ENCODE measurements around the gene ZNF213. TPM values are rescaled to one million over a fixed set of nuclear protein-coding genes. Genes with fewer than 3 reads are reported as not detected.

ZNF213 gene
- polyA plus RNA-seq, 4 donors, result 10.3 to 15.8 (median 11.4) TPM

DNA sequence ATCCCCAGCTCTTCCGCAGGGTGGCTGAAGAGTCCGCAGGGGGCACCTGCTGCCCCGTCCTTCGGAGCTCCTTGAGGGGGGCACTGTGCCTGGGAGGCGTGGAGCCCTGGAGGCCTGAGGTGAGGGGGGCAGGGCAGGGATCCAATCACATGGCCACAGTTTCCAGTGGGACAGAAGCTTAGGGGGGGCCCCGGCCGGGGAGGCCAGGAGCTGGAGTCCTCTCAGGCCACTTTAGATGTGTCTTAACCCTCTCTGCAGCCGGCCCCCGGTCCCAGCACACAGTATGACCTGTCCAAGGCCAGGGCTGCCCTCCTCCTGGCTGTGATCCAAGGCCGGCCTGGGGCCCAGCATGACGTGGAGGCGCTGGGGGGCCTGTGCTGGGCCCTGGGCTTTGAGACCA lies 10.8 kb downstream of the ZNF213 start:
- no peak for DNase-seq (ENCODE audit: low read depth in 4 of 4, low spot score in 3 of 4)

DNA sequence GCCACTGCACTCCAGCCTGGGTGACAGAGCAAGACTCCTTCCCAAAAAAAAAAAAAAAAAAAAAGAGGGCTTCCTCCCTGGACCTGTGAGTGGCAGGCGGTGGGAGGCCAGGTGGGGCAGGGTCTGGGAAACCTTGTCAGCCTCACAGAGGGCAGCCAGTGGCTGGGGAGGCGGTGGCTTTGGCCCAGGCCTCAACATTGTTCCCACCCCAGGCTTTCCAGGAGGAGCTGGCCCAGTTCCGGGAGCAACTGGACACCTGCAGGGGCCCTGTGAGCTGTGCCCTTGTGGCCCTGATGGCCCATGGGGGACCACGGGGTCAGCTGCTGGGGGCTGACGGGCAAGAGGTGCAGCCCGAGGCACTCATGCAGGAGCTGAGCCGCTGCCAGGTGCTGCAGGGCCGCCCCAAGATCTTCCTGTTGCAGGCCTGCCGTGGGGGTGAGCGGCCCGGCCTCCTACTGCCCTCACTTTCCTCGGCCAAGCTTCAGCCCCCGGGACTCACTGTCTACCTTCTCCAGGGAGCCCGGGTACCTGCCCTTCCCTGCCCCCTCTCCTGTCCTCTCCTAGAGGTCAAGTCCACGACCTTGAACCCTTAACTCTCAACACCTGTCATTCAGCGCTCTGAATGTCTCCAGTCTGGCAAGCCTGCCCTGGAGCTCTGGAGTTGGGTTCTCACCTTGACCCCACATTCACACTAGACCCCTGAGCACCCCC lies 12.4 kb downstream of the ZNF213 start:
- no peak for DNase-seq (ENCODE audit: low read depth in 4 of 4, low spot score in 3 of 4)

DNA sequence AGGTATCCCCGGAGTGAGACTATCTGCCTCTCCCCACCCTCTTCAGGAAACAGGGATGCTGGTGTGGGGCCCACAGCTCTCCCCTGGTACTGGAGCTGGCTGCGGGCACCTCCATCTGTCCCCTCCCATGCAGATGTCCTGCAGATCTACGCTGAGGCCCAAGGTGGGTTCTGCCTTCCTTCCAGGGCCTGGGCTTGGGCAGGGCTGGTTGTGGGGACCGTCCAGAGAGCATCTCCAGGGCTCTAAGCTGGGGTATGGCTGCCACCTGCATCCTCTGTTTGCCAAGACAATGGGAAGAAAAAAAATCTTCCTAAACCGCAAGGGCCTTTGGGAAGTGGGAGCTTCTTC lies 12.9 kb downstream of the ZNF213 start:
- no peak for DNase-seq (ENCODE audit: low read depth in 4 of 4, low spot score in 3 of 4)

DNA sequence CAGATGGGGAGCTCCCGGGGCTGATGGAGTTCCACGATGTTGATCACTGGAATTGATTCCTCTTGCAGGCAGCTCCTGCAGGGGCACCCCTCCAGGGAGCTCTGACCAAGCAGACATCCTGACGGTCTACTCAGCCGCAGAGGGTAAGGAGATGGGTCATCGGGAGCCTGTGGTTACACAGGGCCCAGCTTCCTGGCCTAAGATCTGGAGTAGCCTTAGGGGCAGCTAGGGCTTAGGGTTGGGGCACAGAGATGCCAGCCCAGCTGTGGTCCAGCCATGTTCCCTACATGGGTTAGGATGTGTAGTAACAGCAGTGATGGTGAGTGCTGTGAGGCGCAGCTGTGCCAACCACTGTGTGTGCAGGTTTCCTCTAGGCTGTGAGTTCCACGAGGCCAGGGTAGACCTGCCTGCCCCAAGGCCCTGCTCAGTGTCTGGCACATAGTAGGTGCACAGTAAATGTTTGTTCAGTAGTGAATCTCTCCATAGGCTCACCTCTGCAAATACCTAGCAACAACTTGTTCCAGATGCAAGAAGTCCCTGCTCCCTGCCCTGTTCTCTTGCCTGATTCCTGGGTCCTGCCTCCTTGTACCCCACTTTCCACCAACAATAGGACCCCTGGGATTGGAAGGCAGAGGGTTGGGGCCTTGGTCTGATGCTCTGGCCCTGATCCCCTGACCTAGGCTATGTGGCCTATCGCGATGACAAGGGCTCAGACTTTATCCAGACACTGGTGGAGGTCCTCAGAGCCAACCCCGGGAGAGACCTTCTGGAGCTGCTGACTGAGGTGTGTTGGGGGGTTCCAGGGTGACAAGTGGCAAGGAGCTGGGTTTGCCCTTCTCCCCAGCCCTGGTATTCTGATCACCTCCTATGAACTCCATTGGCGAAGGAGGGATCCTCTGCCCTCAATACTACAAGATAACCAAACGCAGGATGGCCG lies 13.7 kb downstream of the ZNF213 start:
- no peak for DNase-seq (ENCODE audit: low read depth in 4 of 4, low spot score in 3 of 4)

DNA sequence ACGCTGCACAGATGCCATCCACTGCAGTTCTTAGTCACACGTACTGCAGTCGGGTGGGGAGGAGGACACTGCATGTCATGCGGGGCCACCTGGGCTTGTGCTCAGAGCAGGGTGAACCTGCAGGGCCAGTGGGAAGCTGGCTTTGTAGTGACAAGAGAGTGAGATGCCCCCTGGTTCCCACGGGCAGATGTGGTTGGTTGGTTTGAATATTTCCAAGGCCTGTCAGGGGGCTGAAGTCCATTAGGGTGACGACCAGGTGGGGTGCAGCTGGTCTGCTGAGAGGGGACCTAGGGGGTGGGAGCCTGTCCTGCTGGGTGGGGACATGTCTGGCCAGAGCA lies 14.3 kb downstream of the ZNF213 start:
- no peak for DNase-seq (ENCODE audit: low read depth in 4 of 4, low spot score in 3 of 4)

DNA sequence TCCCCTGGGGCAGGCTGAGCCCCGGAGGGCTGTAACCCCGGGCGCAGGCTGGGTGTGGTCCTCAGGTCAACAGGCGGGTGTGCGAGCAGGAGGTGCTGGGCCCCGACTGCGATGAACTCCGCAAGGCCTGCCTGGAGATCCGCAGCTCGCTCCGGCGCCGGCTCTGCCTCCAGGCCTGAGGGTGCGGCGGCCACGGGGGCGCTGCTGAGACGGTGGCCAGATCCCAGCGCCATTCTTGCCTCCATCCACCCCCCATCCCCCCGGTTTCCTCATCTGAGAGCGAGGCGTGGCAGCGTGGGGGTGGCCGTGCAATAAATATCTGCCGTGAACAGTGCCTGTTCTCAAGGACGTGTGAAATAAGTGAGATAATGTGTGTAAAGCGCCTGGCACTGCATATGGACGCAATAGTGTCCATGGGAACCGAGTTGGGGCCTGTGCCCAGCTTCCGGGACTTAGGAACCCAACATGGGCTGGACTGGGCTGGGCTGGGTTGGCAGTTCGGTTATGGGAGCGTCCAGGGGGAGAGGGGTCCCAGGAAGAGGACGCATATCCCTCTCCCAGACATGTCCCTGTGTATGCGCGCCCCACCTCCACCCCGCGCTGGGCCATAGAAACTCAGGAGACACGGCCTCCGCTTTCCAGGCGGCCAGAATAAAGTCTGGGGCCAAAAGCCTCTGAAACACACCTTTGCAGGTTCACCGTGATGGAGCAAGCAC lies 15.0 kb downstream of the ZNF213 start:
- no peak for DNase-seq (ENCODE audit: low read depth in 4 of 4, low spot score in 3 of 4)

DNA sequence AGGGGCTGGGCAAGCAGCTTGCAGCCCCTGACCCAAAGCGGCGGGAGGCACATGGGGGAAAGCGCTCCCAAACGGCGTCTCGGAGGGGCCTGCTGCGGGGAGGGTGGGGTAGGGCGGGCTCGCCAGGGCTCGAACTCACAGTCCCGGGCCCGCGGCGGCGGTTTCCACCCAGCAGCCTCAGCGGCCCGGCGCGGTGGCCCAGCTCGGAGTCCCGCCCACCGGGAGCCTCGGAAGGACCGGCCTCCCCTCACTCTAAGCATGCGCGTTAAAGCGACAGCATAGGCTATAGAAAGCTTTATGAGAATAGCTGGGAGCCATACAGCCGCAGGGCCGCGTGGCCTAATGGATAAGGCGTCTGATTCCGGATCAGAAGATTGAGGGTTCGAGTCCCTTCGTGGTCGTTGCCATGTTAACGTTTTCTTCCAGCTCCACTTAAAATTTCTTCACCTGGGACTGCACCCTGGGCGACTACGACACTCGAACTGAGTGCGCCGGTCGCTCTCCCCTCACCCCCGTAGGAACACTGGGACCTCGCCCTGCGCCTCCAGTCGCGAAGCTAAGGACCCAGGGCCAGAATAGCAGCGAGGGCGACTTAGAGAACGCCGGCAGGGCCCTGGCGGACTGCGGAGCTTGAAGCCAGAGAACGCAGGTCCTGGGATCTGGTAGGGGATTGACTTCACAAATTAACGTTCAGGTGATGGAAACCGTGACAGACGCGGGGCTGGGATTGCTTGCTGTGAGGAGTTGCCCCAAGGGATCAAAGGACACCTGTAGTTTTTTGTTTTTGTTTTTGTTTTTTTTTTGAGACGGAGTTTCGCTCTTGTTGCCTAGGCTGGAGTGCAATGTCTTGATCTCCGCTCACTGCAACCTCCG lies 15.8 kb downstream of the ZNF213 start:
- peak; percentile 92 to 96 (median 94) for DNase-seq (ENCODE audit: low read depth in 4 of 4, low spot score in 3 of 4)

DNA sequence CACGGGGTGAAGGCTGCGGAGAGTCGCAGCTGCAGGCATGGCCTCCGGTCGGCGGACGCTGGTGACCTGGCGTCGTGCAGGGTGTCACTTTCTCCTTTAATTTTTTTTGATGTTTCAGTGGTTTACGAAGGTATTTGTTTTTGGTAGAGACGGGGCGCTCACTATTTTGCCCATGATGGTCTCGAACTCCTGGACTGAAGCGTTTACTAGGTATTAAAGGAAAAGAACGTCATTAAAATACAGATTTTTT lies 17.1 kb downstream of the ZNF213 start:
- DNase-seq (ENCODE audit: low read depth in 4 of 4, low spot score in 3 of 4), result no peak

DNA sequence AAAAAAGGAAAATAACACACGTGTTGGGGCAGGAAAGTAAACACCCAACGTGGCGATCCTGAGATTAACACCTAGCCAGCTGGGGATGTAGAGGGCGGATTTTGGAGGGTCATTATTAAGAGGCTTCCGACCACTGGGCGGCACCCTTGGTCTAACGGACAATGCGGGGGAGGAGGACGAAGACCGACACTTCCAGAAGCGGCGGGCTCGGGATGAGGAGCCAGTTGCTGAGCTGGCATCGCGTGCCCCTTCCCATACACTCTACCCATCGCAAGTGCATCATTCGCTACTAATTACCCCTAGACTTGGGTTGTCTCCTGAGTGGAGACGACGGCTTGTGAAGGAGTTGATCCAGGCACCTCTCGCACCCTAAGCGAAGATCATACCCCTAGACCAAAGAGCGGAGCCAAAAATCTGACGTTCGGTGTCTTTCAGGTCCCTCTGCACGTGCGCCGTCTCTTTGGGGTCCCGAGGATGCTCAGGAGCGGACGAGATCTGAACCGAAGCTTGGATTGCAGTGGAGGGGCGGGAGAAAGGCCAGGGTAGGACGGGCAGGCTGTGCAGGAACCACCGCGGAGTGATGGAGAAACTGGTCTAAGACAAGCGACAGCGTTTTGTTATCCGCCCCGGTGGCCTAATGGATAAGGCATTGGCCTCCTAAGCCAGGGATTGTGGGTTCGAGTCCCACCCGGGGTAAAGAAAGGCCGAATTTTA lies 17.6 kb downstream of the ZNF213 start:
- DNase-seq (ENCODE audit: low read depth in 4 of 4, low spot score in 3 of 4), result peak in 3 of 4 donors; percentile 80 to 83 (median 83)

DNA sequence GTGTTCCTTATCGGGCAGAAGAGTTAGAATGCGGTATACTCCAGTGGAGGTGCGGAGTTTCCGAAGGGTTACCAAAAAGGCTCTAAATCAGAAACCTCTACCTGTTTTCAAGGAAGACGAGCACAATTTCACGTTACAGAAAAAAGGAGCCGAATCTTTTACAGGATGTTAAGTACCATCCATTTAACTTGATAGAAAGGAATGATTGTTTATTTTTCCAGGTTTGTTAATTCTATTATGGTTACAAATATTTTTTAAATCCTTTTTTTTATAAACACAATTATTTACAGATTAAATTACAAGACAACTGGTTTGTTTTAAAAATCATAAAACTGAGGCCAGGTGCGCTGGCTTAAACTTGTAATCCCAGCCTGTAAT lies 18.2 kb downstream of the ZNF213 start:
- no peak for DNase-seq (ENCODE audit: low read depth in 4 of 4, low spot score in 3 of 4)

DNA sequence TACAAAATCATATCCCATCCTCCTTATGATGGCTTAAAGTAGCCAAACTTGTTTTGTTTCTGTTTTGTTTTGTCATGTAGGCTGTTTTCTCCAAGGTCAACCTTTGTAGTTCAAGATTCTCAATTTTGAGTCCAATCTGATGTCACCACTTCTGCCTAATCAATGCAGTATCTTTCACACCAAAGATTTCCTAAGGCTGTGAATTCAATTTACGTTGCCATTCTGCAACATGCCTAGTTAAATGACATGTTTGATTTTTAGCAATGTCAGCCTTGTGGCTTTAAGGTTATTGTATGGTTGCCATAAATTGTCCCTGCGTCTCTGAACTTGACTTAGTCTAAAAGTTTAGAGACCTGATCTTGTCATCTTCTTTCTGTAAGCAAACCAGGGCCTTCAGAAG lies 20.4 kb downstream of the ZNF213 start:
- no peak for DNase-seq (ENCODE audit: low read depth in 4 of 4, low spot score in 3 of 4)

DNA sequence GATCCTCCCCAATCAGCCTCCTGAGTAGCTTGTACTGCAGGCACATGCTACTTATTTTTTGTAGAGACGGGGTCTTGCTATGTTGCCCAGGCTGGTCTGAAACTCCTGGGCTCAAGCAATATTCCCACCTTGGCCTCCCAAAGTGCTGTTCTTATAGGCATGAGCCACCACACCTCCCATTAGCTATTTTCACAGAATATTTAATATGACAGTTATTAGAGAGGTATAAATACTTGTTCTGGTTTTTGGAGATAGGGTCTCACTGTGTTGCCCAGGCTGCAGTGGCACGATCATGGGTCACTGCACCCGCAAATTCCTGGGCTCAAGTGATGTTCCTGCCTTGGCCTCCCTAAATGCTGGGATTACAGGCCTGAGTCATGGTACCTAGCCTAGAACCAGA lies 21.1 kb downstream of the ZNF213 start:
- DNase-seq (ENCODE audit: low read depth in 4 of 4, low spot score in 3 of 4), result no peak

DNA sequence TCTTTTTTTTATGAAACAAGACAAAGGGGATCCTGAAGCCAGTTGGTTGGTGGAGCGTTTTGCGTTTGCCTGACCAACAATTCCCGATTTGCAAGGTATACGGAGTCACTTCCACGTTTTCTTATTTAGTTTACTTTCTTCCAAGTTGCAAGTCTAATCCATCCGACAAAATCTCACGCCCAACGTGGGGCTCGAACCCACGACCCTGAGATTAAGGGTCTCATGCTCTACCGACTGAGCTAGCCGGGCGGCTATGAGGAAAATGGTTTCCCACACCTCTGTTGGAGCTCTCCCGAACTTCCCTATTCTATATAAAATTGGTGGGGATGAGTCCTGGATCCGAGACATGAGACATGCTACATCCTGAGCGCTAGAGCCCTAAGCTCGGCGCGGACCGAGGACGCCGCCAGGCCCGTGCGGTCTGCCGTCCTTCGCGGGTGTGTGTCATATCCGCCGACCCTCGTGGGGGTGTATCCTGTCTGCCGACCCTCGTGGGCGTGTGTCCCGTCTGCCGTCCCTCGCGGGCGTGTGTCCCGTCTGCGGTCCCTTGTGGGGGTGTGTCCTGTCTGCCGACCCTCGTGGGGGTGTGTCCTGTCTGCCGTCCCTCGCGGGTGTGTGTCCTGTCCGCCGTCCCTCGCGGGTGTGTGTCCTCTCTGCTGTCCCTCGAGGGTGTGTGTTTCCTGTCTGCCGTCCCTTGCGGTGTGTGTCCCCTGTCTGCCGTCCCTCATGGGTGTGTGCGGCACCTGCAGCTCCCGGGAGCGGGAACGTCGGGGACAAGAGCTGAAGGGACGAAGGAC lies 22.6 kb downstream of the ZNF213 start:
- DNase-seq (ENCODE audit: low read depth in 4 of 4, low spot score in 3 of 4), result no peak

DNA sequence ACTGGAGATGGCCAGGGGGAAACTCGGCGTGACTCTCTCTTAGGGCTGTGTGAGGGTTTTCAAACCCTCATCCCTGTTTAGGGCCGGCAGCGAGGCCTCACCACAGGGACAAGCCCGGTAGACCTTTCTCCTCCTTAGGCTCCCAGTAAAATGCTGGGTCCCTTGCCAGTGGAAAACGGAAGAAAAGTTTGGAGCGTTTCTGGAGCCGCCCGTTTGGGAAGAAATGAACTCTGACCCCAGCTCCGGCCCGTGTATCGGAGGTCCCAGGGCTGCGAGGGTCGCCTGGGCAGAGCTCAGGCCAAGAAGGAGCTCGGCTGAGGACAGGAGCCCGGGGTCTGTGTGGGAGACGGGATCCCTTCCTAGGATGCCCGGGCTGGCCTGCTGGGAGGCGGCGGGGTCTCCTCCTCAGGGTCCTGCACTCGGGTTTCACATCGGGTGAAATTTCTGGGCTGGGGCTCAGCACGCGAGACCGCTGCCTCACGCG lies 23.2 kb downstream of the ZNF213 start:
- no peak for DNase-seq (ENCODE audit: low read depth in 4 of 4, low spot score in 3 of 4)

DNA sequence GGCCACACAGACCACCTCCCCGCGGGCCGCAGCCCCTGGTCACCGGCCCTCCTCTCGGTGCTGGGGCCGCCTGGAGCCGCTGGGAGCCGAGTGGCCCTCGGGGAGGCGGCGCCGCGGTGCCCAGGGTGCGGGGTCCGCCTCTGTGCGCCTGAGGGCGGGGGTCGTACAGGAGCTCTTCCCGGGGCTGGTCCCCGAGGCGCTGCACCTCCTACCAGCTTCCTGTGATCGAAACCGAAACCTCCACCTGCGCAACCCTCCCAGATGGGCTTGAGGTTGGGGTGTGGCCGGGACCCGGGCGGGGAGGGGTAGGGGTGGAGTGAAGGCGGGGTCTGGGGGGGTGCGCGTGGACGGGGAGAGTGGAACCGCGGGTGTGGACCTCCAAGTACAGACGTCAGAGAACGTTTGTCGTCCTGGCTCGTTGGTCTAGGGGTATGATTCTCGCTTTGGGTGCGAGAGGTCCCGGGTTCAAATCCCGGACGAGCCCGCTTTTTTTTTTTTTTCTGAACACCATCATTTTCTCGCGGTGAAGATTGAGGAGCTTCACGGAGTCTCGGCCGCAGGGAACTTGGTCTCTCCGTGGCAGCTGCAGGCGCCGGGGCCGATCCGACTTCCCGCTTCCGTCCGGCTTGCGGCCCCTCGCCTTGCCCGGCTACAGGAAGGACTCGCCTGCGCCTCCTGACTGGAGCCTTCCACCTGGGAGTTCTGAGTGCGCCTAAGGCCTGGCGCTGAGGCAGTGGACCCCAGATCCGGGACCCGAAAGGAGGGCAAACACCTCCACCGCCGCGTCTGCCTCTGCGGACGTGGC lies 23.9 kb downstream of the ZNF213 start:
- no peak for DNase-seq (ENCODE audit: low read depth in 4 of 4, low spot score in 3 of 4)

DNA sequence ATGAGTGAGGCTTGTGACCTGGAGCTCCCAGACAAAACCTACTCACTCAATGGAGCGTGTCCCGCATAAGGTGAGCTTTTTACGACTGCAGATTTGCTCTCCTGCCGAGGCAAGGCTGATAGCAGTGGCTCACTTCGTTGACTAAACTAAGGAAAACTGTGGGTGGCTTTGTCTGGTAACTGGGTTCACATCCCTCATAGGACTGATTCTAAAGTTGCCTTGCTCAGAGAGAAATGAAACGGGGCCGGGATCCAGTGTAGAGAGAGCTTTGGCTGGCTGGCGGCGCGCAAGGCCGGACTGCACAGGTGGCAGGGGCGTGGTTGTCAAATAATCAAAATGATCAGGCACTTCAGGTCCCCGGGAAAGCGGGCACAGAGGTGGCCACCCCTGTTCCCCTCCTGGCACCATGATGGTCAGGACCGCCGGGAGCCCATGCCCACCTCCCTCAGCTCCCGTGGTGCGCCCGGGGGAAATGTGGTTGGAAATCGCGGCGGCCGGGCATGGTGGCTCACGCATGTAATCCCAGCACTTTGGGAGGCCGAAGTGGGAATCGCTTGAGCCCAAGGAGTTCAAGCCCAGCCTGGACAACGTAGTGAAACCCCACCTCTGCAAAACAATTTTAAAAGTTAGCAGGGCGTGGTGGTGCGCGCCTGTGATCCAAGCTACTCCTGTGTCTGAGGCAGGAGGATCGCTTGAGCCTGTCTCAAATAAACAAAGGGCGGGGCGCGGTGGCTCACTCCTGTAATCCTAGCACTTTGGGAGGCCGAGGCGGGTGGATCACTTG lies 26.6 kb downstream of the ZNF213 start:
- DNase-seq (ENCODE audit: low read depth in 4 of 4, low spot score in 3 of 4), result no peak

DNA sequence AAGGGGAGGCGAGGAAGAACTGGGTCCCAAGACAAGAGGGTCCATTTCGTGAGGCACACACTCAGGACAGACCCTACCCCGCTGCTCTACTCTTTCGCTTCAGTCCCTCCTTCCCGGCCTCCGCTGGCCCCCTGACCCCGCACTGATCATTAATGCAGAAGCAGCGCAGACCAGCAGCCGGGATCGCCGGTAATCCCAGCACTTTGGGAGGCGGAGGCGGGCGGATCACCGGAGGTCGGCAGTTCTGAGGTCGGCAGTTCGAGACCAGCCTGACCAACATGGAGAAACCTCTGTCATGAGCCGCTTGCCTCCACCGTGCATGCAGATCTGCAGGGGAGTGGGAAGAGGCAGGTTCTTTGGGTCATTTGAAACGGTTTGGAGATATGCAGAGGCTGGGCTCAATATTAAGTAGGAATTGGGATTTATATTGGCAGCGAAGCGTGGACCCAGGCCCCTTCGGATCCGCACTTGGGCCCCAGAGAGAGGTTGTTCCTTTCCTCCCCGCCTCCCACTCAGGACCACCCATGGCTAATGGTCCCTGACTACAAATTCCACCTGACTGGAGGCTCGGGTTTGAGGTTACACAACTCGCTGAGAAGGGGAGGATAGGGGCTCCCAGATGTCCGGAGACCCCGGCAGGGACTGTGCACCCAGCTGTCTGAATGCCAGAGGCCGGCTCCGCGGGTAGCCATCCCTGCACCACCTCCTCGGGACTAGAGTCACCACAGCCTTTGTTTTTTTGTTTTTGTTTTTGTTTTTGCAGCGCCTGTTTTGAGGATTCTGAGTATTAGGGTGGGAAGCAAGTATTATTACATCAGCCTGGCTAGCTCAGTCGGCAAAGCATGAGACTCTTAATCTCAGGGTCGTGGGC lies 29.5 kb downstream of the ZNF213 start:
- DNase-seq (ENCODE audit: low read depth in 4 of 4, low spot score in 3 of 4), result no peak
